A549 (cell line): ENCODE results near the gene C5. TPM values are rescaled to one million over a fixed set of nuclear protein-coding genes. Genes with fewer than 3 reads are reported as not detected.

Experiments
- ATAC-seq, 2 experiments: fragments of 200-7000 bp in 1 of 2; fragments of >200 bp in 1 of 2; cut with Nextera tagmentation in 1 of 2; cut with Tn5 transposase in 1 of 2; 3 replicates each; pipeline versions ENCODE4 v1.8.0 to v1.9.1; 2018 to 2020; ENCODE audit warnings: mild to moderate bottlenecking in 1 of 2, moderate library complexity in 1 of 2
- CTCF ChIA-PET: fragments of 300-600 bp; sonication (Branson Sonifier 250); formaldehyde crosslinking; extraction: SDS; loops from one replicate; lab custom pipeline; 2021; ENCODE audit warnings: antibody characterized with exemption, inconsistent platforms; lab: Yijun Ruan, JAX
- POLR2A ChIA-PET: fragments of 350-600 bp; formaldehyde crosslinking; extraction: SDS; loops from one replicate; lab custom pipeline; 2021; ENCODE audit warnings: antibody characterized with exemption, inconsistent platforms; lab: Yijun Ruan, JAX
- DNase-seq, 2 experiments: peaks; one replicate each; pipeline versions ENCODE4 v3.0.0 to v3.0.0-alpha.2; 2011 to 2016; ENCODE audit warnings: low read depth in 1 of 2, low spot score in 1 of 2
- FAIRE-seq: peaks from 2 replicates; lab custom pipeline; 2011; peaks lifted over from hg19 to GRCh38; lab: Jason Lieb, UNC
- H3K27ac ChIP-seq, 2 experiments: fragments of >200 bp; sonication (Bioruptor Twin); formaldehyde crosslinking; 3 replicates each; pipeline ENCODE4 v1.5.1; 2016 to 2017
- H3K4me1 ChIP-seq: fragments of >200 bp; sonication (Bioruptor Twin); formaldehyde crosslinking; 3 replicates; pipeline ENCODE4 v1.6.1; 2016
- H3K4me2 ChIP-seq: fragments of >200 bp; sonication (Bioruptor Twin); formaldehyde crosslinking; 3 replicates; pipeline ENCODE4 v1.6.1; 2016
- H3K4me3 ChIP-seq: fragments of >200 bp; sonication (Bioruptor Twin); formaldehyde crosslinking; 3 replicates; pipeline ENCODE4 v1.5.1; 2016
- H3K9me3 ChIP-seq: fragments of >200 bp; sonication (Bioruptor Twin); formaldehyde crosslinking; 3 replicates; pipeline ENCODE4 v1.6.1; 2016
- CBX2 ChIP-seq: fragments of 200-600 bp; sonication (generic); IDR thresholded peaks from 2 replicates; pipeline ENCODE4 v1.6.1; 2016; ENCODE audit warnings: low read depth, mild to moderate bottlenecking, borderline replicate concordance
- CBX8 ChIP-seq: fragments of 200-600 bp; sonication (generic); IDR thresholded peaks from 2 replicates; pipeline ENCODE4 v1.6.1; 2016
- CEBPB ChIP-seq, 2 experiments: fragments of >200 bp in 1 of 2; sonication (Bioruptor Twin) in 1 of 2; formaldehyde crosslinking in 1 of 2; IDR thresholded peaks; 2 replicates each; pipeline ENCODE4 v1.6.1; 2012 to 2016
- CHD4 ChIP-seq: fragments of 200-600 bp; sonication (generic); IDR thresholded peaks from 2 replicates; pipeline ENCODE4 v1.6.1; 2016; ENCODE audit warnings: antibody characterized with exemption, mild to moderate bottlenecking, borderline replicate concordance
- EP300 ChIP-seq, 2 experiments: fragments of >200 bp; sonication (Bioruptor Twin); formaldehyde crosslinking; IDR thresholded peaks; 2 replicates in 1 of 2; 3 replicates in 1 of 2; pipeline ENCODE4 v1.6.1; 2016 to 2017
- ESRRA ChIP-seq: fragments of 150-350 bp; IDR thresholded peaks from 2 replicates; pipeline ENCODE4 v1.6.1; 2014; ENCODE audit warnings: mild to moderate bottlenecking, low read length, borderline replicate concordance
- FOSB ChIP-seq: fragments of 250-450 bp; sonication (Bioruptor Pico); IDR thresholded peaks from 2 replicates; pipeline ENCODE4 v1.5.0; 2020; ENCODE audit warnings: mild to moderate bottlenecking, moderate library complexity
- FOXS1 ChIP-seq: fragments of 250-450 bp; sonication (Bioruptor Pico); IDR thresholded peaks from 2 replicates; pipeline ENCODE4 v1.5.0; 2020; ENCODE audit warnings: mild to moderate bottlenecking, moderate library complexity
- HEYL ChIP-seq: fragments of 250-450 bp; sonication (Bioruptor Pico); IDR thresholded peaks from 2 replicates; pipeline ENCODE4 v1.8.0; 2021; ENCODE audit warnings: mild to moderate bottlenecking, moderate library complexity
- JUN ChIP-seq, 2 experiments: fragments of >200 bp; sonication (Bioruptor Twin); formaldehyde crosslinking; IDR thresholded peaks; 2 replicates in 1 of 2; 3 replicates in 1 of 2; pipeline ENCODE4 v1.6.1; 2016 to 2017
- MAFK ChIP-seq: fragments of 450-650 bp; IDR thresholded peaks from 2 replicates; pipeline ENCODE4 v1.6.1; 2014; ENCODE audit not compliant: partially characterized antibody
- MYC ChIP-seq: IDR thresholded peaks from 2 replicates; pipeline ENCODE4 v1.6.1; 2012; ENCODE audit warnings: mild to moderate bottlenecking, inconsistent platforms, low read length, improper control_type of control experiment, borderline replicate concordance
- NPAS2 ChIP-seq: fragments of 250-450 bp; sonication (Bioruptor Pico); IDR thresholded peaks from 2 replicates; pipeline ENCODE4 v1.8.0; 2022; ENCODE audit warnings: mild to moderate bottlenecking, moderate library complexity, borderline replicate concordance
- PHF8 ChIP-seq: fragments of 200-600 bp; sonication (generic); IDR thresholded peaks from 2 replicates; pipeline ENCODE4 v1.6.1; 2016; ENCODE audit warnings: low read depth, mild to moderate bottlenecking, antibody characterized with exemption, moderate library complexity, borderline replicate concordance
- POLR2A ChIP-seq: IDR thresholded peaks from 2 replicates; pipeline ENCODE4 v1.6.1; 2012; ENCODE audit warnings: mild to moderate bottlenecking, low read length
- RAD21 ChIP-seq, 2 experiments: fragments of >200 bp in 1 of 2; sonication (Bioruptor Twin) in 1 of 2; formaldehyde crosslinking in 1 of 2; IDR thresholded peaks in 1 of 2; conservative IDR thresholded peaks in 1 of 2; 2 replicates in 1 of 2; 3 replicates in 1 of 2; pipeline ENCODE4 v1.6.1; 2012 to 2018; ENCODE audit warnings: inconsistent platforms in 1 of 2
- SREBF2 ChIP-seq: fragments of 450-650 bp; IDR thresholded peaks from 2 replicates; pipeline ENCODE4 v1.6.1; 2014; ENCODE audit warnings: mild to moderate bottlenecking, moderate library complexity
- TFCP2L1 ChIP-seq: fragments of 250-450 bp; sonication (Bioruptor Pico); IDR thresholded peaks from 2 replicates; pipeline ENCODE4 v1.5.0; 2021; ENCODE audit warnings: mild to moderate bottlenecking
- WGBS: methylation state at CpG from one replicate; pipeline ENCODE4 v1.1.6; 2017; ENCODE audit errors: missing lambda C conversion rate; 5-methylcytosine and 5-hydroxymethylcytosine counted together
- polyA plus RNA-seq, 4 experiments: library from polyadenylated mRNA; depleted of rRNA in 3 of 4; stranded (reverse); fragments of >200 nt; fragmentation: RNase III in 1 of 4; extraction: RNeasy Plus Mini Kit Qiagen cat#74134 plus additional on column Dnase treatment in 1 of 4; gene quantifications; 2 replicates in 3 of 4; 3 replicates in 1 of 4; pipeline ENCODE4 v1.2.3, GENCODE V29; 2011 to 2017
- TF ChIP-seq, protein P1 (sequence below): fragments of >200 bp; sonication (Bioruptor Twin); formaldehyde crosslinking; IDR thresholded peaks from 2 replicates; pipeline ENCODE4 v1.6.1; 2016
- TF ChIP-seq, protein P2 (sequence below): IDR thresholded peaks from 2 replicates; pipeline ENCODE4 v1.6.1; 2012
- TF ChIP-seq, protein P3 (sequence below): fragments of 200-600 bp; sonication (generic); IDR thresholded peaks from 2 replicates; pipeline ENCODE4 v1.6.1; 2016; ENCODE audit warnings: antibody characterized with exemption, mild to moderate bottlenecking, moderate library complexity
- TF ChIP-seq, protein P4 (sequence below): fragments of >200 bp; sonication (Bioruptor Twin); formaldehyde crosslinking; IDR thresholded peaks from 3 replicates; pipeline ENCODE4 v1.5.1; 2016
- TF ChIP-seq, protein P5 (sequence below): fragments of 250-450 bp; sonication (Bioruptor Pico); IDR thresholded peaks from 2 replicates; pipeline ENCODE4 v1.5.0; 2021; ENCODE audit warnings: mild to moderate bottlenecking, moderate library complexity, borderline replicate concordance

The C5 gene
- polyA plus RNA-seq, 2 of the 4 experiments (the other 2 are of a cell fraction): 17.1 to 115 TPM

DNA sequence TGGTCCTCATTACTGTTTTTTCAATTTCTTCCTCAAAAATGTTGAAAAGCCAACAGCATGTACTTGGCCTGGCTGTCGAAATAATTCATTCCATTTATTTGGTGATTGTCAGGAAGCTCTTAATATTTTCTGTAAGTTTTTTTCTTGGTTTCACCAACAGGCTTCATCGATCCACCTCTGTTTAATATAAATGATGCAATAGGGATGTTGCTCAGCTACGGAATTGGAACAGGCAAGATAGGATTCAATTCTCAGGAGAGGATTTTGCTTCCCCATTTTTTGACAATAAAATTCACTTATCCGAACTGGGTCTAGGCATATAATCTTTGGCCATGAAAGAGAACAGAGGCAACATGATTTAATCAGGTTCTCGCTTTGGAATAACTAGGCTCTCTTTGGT lies 30.8 kb downstream of the C5 start:
- TF ChIP-seq HEYL: no peak
- TF ChIP-seq, all 56 proteins: peak for 0
- no peak overlapping the region for H3K4me2 ChIP-seq
- no peak for FAIRE-seq
- CTCF ChIA-PET: no interaction called here
- peaks cover 15% of the 10 kb centered on the region for H3K4me1 ChIP-seq
- ATAC-seq: no peak
- no peak for DNase-seq
- 70% methylated on average over 5 of the region's 5 CpGs for WGBS
- no peaks in the 10 kb centered on the region for H3K9me3 ChIP-seq
- no peak overlapping the region for H3K4me3 ChIP-seq
- POLR2A ChIA-PET: no interaction called here
- H3K27ac ChIP-seq: no peak overlapping the region

DNA sequence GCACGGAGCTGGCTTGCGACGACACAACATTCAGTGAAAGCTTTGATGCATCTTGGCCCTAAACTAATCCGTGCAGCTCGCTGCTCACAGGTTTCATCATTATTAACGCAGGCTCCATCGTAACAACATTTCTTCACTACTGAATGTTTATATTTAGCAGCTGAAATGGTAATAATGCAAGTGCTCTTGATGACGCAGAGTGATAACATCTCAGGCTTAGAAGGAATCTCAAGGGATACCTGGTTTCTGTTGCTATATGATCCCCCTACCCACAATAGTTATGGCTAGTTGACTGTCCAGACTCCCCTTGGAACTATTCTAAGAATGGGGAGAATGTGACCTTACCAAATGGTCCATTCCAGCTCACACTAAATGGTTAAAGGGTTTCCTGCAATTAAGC lies 36.2 kb downstream of the C5 start:
- Histone ChIP-seq H3K4me3 (no peak overlapping the region), H3K27ac (no peak overlapping the region), H3K9me3 (no peaks in the 10 kb centered on the region), H3K4me2 (no peak overlapping the region), H3K4me1 (no peaks in the 10 kb centered on the region)
- FAIRE-seq: no peak
- ChIA-PET CTCF (interaction anchor here (0.8 to 1.4 kb wide), 3 partner anchors 28 to 46 kb away, joined by 3 to 5 read pairs (median 3); no protein-coding TSS in a partner anchor), POLR2A (no interaction called here)
- 95% methylated on average over 8 of the region's 8 CpGs for WGBS
- no peak for ATAC-seq
- no peak for TF ChIP-seq SREBF2
- no peak for DNase-seq

DNA sequence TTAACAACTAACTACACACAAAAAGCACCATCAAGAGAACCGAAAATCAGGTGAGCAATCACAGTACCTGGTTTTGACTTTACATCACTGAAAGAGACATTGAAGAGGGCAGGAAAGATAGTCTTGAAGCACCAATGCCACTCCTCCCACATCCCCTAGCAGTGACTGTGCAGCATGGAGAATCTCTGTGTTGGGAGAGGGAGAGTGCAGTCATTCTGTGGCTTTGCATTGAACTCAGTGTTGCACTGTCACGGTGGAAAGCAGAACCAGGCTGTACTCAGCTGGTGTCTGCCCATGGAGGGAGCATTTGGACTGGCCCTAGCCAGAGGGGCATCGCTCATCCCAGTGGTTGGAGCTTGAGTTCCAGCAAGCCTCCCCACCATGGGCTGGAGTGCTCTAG lies 40.4 kb downstream of the C5 start:
- POLR2A ChIA-PET: no interaction called here
- TF ChIP-seq, protein P1, sequence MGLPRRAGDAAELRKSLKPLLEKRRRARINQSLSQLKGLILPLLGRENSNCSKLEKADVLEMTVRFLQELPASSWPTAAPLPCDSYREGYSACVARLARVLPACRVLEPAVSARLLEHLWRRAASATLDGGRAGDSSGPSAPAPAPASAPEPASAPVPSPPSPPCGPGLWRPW: no peak
- TF ChIP-seq CHD4: no peak
- TF ChIP-seq, protein P2, sequence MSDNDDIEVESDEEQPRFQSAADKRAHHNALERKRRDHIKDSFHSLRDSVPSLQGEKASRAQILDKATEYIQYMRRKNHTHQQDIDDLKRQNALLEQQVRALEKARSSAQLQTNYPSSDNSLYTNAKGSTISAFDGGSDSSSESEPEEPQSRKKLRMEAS: no peak
- no peak for TF ChIP-seq ESRRA
- TF ChIP-seq FOSB: no peak
- no peak for TF ChIP-seq POLR2A
- TF ChIP-seq MAFK: no peak
- TF ChIP-seq TFCP2L1 (CRISPR knock-in tag): no peak
- TF ChIP-seq FOXS1: no peak
- TF ChIP-seq CBX8: no peak
- TF ChIP-seq JUN (IDR thresholded peaks at IDR 0.05): no peak
- TF ChIP-seq, protein P3, sequence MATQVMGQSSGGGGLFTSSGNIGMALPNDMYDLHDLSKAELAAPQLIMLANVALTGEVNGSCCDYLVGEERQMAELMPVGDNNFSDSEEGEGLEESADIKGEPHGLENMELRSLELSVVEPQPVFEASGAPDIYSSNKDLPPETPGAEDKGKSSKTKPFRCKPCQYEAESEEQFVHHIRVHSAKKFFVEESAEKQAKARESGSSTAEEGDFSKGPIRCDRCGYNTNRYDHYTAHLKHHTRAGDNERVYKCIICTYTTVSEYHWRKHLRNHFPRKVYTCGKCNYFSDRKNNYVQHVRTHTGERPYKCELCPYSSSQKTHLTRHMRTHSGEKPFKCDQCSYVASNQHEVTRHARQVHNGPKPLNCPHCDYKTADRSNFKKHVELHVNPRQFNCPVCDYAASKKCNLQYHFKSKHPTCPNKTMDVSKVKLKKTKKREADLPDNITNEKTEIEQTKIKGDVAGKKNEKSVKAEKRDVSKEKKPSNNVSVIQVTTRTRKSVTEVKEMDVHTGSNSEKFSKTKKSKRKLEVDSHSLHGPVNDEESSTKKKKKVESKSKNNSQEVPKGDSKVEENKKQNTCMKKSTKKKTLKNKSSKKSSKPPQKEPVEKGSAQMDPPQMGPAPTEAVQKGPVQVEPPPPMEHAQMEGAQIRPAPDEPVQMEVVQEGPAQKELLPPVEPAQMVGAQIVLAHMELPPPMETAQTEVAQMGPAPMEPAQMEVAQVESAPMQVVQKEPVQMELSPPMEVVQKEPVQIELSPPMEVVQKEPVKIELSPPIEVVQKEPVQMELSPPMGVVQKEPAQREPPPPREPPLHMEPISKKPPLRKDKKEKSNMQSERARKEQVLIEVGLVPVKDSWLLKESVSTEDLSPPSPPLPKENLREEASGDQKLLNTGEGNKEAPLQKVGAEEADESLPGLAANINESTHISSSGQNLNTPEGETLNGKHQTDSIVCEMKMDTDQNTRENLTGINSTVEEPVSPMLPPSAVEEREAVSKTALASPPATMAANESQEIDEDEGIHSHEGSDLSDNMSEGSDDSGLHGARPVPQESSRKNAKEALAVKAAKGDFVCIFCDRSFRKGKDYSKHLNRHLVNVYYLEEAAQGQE: no peak
- TF ChIP-seq, protein P4, sequence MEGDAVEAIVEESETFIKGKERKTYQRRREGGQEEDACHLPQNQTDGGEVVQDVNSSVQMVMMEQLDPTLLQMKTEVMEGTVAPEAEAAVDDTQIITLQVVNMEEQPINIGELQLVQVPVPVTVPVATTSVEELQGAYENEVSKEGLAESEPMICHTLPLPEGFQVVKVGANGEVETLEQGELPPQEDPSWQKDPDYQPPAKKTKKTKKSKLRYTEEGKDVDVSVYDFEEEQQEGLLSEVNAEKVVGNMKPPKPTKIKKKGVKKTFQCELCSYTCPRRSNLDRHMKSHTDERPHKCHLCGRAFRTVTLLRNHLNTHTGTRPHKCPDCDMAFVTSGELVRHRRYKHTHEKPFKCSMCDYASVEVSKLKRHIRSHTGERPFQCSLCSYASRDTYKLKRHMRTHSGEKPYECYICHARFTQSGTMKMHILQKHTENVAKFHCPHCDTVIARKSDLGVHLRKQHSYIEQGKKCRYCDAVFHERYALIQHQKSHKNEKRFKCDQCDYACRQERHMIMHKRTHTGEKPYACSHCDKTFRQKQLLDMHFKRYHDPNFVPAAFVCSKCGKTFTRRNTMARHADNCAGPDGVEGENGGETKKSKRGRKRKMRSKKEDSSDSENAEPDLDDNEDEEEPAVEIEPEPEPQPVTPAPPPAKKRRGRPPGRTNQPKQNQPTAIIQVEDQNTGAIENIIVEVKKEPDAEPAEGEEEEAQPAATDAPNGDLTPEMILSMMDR: no peak
- TF ChIP-seq NPAS2: no peak
- H3K4me1 ChIP-seq: no peaks in the 10 kb centered on the region
- no peak overlapping the region for H3K4me2 ChIP-seq
- no peak for DNase-seq
- no peak for ATAC-seq
- CTCF ChIA-PET: no interaction called here
- no peak overlapping the region for H3K27ac ChIP-seq
- H3K9me3 ChIP-seq: no peaks in the 10 kb centered on the region
- no peak for FAIRE-seq
- WGBS: 87% methylated on average over 3 of the region's 3 CpGs
- no peak overlapping the region for H3K4me3 ChIP-seq

DNA sequence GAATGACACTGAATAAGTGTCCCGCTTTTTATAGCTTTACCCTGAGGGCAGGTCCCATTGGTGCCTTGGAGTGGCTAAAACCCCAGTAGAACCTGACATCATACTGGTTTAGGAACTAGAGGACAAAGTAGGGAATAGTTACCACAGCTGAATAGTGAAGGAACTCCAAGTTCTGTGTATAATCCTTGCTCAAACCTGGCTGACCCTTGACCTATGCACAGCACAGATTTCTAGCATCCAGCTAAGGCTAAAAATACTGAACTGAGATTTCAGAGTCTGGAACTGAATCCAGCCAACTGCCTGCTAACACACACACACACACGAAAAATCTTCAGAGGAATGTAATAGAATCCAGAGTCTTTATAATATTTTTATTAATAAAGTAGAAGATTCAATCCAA lies 50.8 kb downstream of the C5 start:
- no peak overlapping the region for H3K4me2 ChIP-seq
- H3K4me3 ChIP-seq: no peak overlapping the region
- TF ChIP-seq, protein P2: no peak
- TF ChIP-seq, protein P5, sequence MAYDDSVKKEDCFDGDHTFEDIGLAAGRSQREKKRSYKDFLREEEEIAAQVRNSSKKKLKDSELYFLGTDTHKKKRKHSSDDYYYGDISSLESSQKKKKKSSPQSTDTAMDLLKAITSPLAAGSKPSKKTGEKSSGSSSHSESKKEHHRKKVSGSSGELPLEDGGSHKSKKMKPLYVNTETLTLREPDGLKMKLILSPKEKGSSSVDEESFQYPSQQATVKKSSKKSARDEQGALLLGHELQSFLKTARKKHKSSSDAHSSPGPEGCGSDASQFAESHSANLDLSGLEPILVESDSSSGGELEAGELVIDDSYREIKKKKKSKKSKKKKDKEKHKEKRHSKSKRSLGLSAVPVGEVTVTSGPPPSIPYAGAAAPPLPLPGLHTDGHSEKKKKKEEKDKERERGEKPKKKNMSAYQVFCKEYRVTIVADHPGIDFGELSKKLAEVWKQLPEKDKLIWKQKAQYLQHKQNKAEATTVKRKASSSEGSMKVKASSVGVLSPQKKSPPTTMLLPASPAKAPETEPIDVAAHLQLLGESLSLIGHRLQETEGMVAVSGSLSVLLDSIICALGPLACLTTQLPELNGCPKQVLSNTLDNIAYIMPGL (CRISPR knock-in tag): no peak
- TF ChIP-seq EP300 (IDR thresholded peaks at IDR 0.05): no peak
- TF ChIP-seq JUN (IDR thresholded peaks at IDR 0.05): no peak
- no peak for TF ChIP-seq RAD21 (conservative IDR thresholded peaks at IDR 0.05 in 1 of 2, IDR thresholded peaks at IDR 0.05 in 1 of 2)
- no peak for TF ChIP-seq CEBPB (IDR thresholded peaks at IDR 0.05)
- no peak for TF ChIP-seq MYC
- no peak for TF ChIP-seq CBX2
- TF ChIP-seq PHF8: no peak
- TF ChIP-seq CHD4: no peak
- 84% methylated on average over 2 of the region's 2 CpGs for WGBS
- FAIRE-seq (no peak), ATAC-seq (no peak), DNase-seq (no peak)
- H3K27ac ChIP-seq: no peak overlapping the region
- ChIA-PET POLR2A (no interaction called here), CTCF (interaction anchor here (1.6 to 1.9 kb wide), 2 partner anchors 14 to 61 kb away, joined by 6 to 7 read pairs; no protein-coding TSS in a partner anchor)
- no peaks in the 10 kb centered on the region for H3K4me1 ChIP-seq
- no peaks in the 10 kb centered on the region for H3K9me3 ChIP-seq
